ENCODE data around the gene LRPPRC.

LRPPRC gene

GRCh38 chr2:43880471-43880870 lies 115.3 kb downstream of the LRPPRC start:
- WGBS: 90% methylated on average over 5 of the region's 9 CpGs
- Histone ChIP-seq H3K36me3 (ENCODE audit: control insufficient read depth in 1 of 2, insufficient read depth in 2 of 2, low read depth in 1 of 2, low read length in 2 of 2) (peaks cover 7 to 11% of the 10 kb centered on the region in 2 experiments), H2BK5ac (ENCODE audit: low read depth, low read length, poor library complexity, severe bottlenecking) (no peak overlapping the region)

GRCh38 chr2:43879261-43879660 lies 116.5 kb downstream of the LRPPRC start:
- 80% methylated on average over 5 of the region's 5 CpGs for WGBS
- H3K23ac ChIP-seq (ENCODE audit: low read length in 2 of 2): no peak overlapping the region
- peaks cover under 1 to 3% of the 10 kb centered on the region in 2 experiments for H3K36me3 ChIP-seq (ENCODE audit: control insufficient read depth in 1 of 2, insufficient read depth in 2 of 2, low read depth in 1 of 2, low read length in 2 of 2)
- H3K9ac ChIP-seq (ENCODE audit: low read length): no peak overlapping the region
- H3K18ac ChIP-seq (ENCODE audit: low read depth in 1 of 2, low read length in 2 of 2): no peak overlapping the region
- no peaks in the 10 kb centered on the region for H3K9me3 ChIP-seq (ENCODE audit: control insufficient read depth, low read length)
- no peak overlapping the region for H4K91ac ChIP-seq (ENCODE audit: low read length)
- no peak overlapping the region for H2BK120ac ChIP-seq (ENCODE audit: low read depth, low read length)
- H2BK5ac ChIP-seq (ENCODE audit: low read depth, low read length, poor library complexity, severe bottlenecking): no peak overlapping the region
- H2AFZ ChIP-seq (ENCODE audit: low read depth, low read length): no peak overlapping the region
- H3K27ac ChIP-seq (ENCODE audit: low read length, poor library complexity, severe bottlenecking): no peak overlapping the region
- H2AK5ac ChIP-seq (ENCODE audit: low read length, severe bottlenecking): no peak overlapping the region
- no peak overlapping the region for H2BK15ac ChIP-seq (ENCODE audit: low read depth, poor library complexity, severe bottlenecking)
- H3K4me2 ChIP-seq (ENCODE audit: low read length, poor library complexity, severe bottlenecking): no peak overlapping the region
- H3K4ac ChIP-seq (ENCODE audit: low read depth in 1 of 2, low read length in 2 of 2): no peak overlapping the region
- H3K27me3 ChIP-seq (ENCODE audit: control insufficient read depth in 1 of 2, insufficient read depth in 1 of 2, low read length in 2 of 2): peaks cover 9 to 16% of the 10 kb centered on the region in 2 experiments
- H2BK12ac ChIP-seq (ENCODE audit: low read length in 2 of 2): no peak overlapping the region
- no peak overlapping the region for H3K14ac ChIP-seq (ENCODE audit: low read length in 2 of 2)
- H3K4me3 ChIP-seq (ENCODE audit: insufficient read depth in 1 of 2, low read depth in 1 of 2, low read length in 2 of 2): no peak overlapping the region
- H3K4me1 ChIP-seq (ENCODE audit: control insufficient read depth, insufficient read depth, low read depth, low read length): peaks cover 3% of the 10 kb centered on the region
- no peak for DNase-seq
- H4K8ac ChIP-seq (ENCODE audit: low read length): no peak overlapping the region
- no peaks in the 10 kb centered on the region for H3K79me1 ChIP-seq (replicated peaks; ENCODE audit: low read length, poor library complexity, severe bottlenecking)

More at GRCh38 chr2:43880471-43880870, 115.3 kb downstream of the LRPPRC start:
- no peaks in the 10 kb centered on the region for H3K79me1 ChIP-seq (replicated peaks; ENCODE audit: low read length, poor library complexity, severe bottlenecking)
- no peak overlapping the region for H3K23ac ChIP-seq (ENCODE audit: low read length in 2 of 2)
- H3K9me3 ChIP-seq (ENCODE audit: control insufficient read depth, low read length): no peaks in the 10 kb centered on the region
- H2AK5ac ChIP-seq (ENCODE audit: low read length, severe bottlenecking): no peak overlapping the region
- peaks cover 3% of the 10 kb centered on the region for H3K4me1 ChIP-seq (ENCODE audit: control insufficient read depth, insufficient read depth, low read depth, low read length)
- H2BK12ac ChIP-seq (ENCODE audit: low read length in 2 of 2): no peak overlapping the region
- no peak for DNase-seq
- no peak overlapping the region for H4K8ac ChIP-seq (ENCODE audit: low read length)
- H3K27me3 ChIP-seq (ENCODE audit: control insufficient read depth in 1 of 2, insufficient read depth in 1 of 2, low read length in 2 of 2): peaks cover 0 to 8% of the 10 kb centered on the region in 2 experiments
- H2AFZ ChIP-seq (ENCODE audit: low read depth, low read length): no peak overlapping the region
- H2BK120ac ChIP-seq (ENCODE audit: low read depth, low read length): no peak overlapping the region
- no peak overlapping the region for H3K4me3 ChIP-seq (ENCODE audit: insufficient read depth in 1 of 2, low read depth in 1 of 2, low read length in 2 of 2)
- H3K14ac ChIP-seq (ENCODE audit: low read length in 2 of 2): no peak overlapping the region
- no peak overlapping the region for H3K18ac ChIP-seq (ENCODE audit: low read depth in 1 of 2, low read length in 2 of 2)
- no peak overlapping the region for H3K27ac ChIP-seq (ENCODE audit: low read length, poor library complexity, severe bottlenecking)
- no peak overlapping the region for H2BK15ac ChIP-seq (ENCODE audit: low read depth, poor library complexity, severe bottlenecking)
- H3K4me2 ChIP-seq (ENCODE audit: low read length, poor library complexity, severe bottlenecking): no peak overlapping the region
- no peak overlapping the region for H3K4ac ChIP-seq (ENCODE audit: low read depth in 1 of 2, low read length in 2 of 2)
- no peak overlapping the region for H4K91ac ChIP-seq (ENCODE audit: low read length)
- no peak overlapping the region for H3K9ac ChIP-seq (ENCODE audit: low read length)

DNA sequence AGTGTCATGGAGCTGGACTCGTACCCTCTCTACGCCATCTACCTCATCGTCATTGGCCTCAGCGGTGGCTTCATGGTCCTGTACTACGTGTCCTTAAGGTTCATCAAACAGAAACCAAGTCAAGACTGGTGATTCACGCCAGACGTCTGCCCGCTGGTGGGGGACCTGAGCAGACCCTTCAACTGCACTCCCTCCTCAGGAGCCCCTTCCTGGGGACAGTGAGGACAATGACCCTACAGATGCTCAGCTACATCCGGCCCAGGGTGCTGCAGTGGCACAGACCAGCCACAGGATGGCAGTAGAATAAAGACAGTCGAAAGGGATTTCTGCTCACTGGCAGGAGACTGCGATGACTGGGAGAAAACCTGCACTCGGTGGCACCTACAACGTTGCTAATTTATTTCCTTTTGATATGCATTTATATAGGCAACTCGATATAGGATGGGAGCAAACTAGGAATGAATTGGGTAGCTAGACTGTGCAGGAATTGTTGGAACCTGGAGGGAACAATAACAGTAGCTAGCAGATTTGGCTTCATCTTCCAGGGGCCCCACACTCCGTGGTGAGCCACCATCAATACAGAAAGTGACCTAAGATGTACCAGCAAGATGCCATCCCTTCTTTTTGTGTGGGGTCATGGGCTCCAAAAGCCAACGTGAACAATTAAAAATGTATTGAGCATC lies 117.9 kb downstream of the LRPPRC start:
- no peak overlapping the region for H3K4me3 ChIP-seq (ENCODE audit: insufficient read depth in 1 of 2, low read depth in 1 of 2, low read length in 2 of 2)
- no peaks in the 10 kb centered on the region for H3K9me3 ChIP-seq (ENCODE audit: control insufficient read depth, low read length)
- no peak overlapping the region for H4K8ac ChIP-seq (ENCODE audit: low read length)
- no peaks in the 10 kb centered on the region for H3K79me1 ChIP-seq (replicated peaks; ENCODE audit: low read length, poor library complexity, severe bottlenecking)
- peaks cover 3% of the 10 kb centered on the region for H3K4me1 ChIP-seq (ENCODE audit: control insufficient read depth, insufficient read depth, low read depth, low read length)
- H3K4ac ChIP-seq (ENCODE audit: low read depth in 1 of 2, low read length in 2 of 2): no peak overlapping the region
- H3K4me2 ChIP-seq (ENCODE audit: low read length, poor library complexity, severe bottlenecking): no peak overlapping the region
- H2BK15ac ChIP-seq (ENCODE audit: low read depth, poor library complexity, severe bottlenecking): no peak overlapping the region
- H4K91ac ChIP-seq (ENCODE audit: low read length): no peak overlapping the region
- no peak overlapping the region for H3K27ac ChIP-seq (ENCODE audit: low read length, poor library complexity, severe bottlenecking)
- no peak overlapping the region for H3K23ac ChIP-seq (ENCODE audit: low read length in 2 of 2)
- peak; percentile 68 for DNase-seq
- H2BK12ac ChIP-seq (ENCODE audit: low read length in 2 of 2): no peak overlapping the region
- peaks cover 16 to 23% of the 10 kb centered on the region in 2 experiments for H3K27me3 ChIP-seq (ENCODE audit: control insufficient read depth in 1 of 2, insufficient read depth in 1 of 2, low read length in 2 of 2)
- no peak overlapping the region for H3K14ac ChIP-seq (ENCODE audit: low read length in 2 of 2)
- no peak overlapping the region for H2BK5ac ChIP-seq (ENCODE audit: low read depth, low read length, poor library complexity, severe bottlenecking)
- no peak overlapping the region for H2BK120ac ChIP-seq (ENCODE audit: low read depth, low read length)
- H2AK5ac ChIP-seq (ENCODE audit: low read length, severe bottlenecking): no peak overlapping the region
- H2AFZ ChIP-seq (ENCODE audit: low read depth, low read length): no peak overlapping the region
- H3K9ac ChIP-seq (ENCODE audit: low read length): no peak overlapping the region
- peaks cover 0 to under 1% of the 10 kb centered on the region in 2 experiments for H3K36me3 ChIP-seq (ENCODE audit: control insufficient read depth in 1 of 2, insufficient read depth in 2 of 2, low read depth in 1 of 2, low read length in 2 of 2)
- WGBS: 49% methylated on average over 14 of the region's 16 CpGs
- no peak overlapping the region for H3K18ac ChIP-seq (ENCODE audit: low read depth in 1 of 2, low read length in 2 of 2)

GRCh38 chr2:43874776-43875451 lies 120.9 kb downstream of the LRPPRC start:
- H3K4me1 ChIP-seq (ENCODE audit: control insufficient read depth, insufficient read depth, low read depth, low read length): peaks cover 3% of the 10 kb centered on the region
- no peak for DNase-seq
- no peak overlapping the region for H3K4ac ChIP-seq (ENCODE audit: low read depth in 1 of 2, low read length in 2 of 2)
- no peaks in the 10 kb centered on the region for H3K9me3 ChIP-seq (ENCODE audit: control insufficient read depth, low read length)
- no peak overlapping the region for H4K91ac ChIP-seq (ENCODE audit: low read length)
- H3K23ac ChIP-seq (ENCODE audit: low read length in 2 of 2): no peak overlapping the region
- 84% methylated on average over 11 of the region's 11 CpGs for WGBS
- H3K27me3 ChIP-seq (ENCODE audit: control insufficient read depth in 1 of 2, insufficient read depth in 1 of 2, low read length in 2 of 2): peaks cover 33 to 53% of the 10 kb centered on the region in 2 experiments
- H3K27ac ChIP-seq (ENCODE audit: low read length, poor library complexity, severe bottlenecking): no peak overlapping the region
- no peak overlapping the region for H3K18ac ChIP-seq (ENCODE audit: low read depth in 1 of 2, low read length in 2 of 2)
- H3K14ac ChIP-seq (ENCODE audit: low read length in 2 of 2): peak overlapping the region in 1 of 2 experiments; percentile 26
- no peak overlapping the region for H3K9ac ChIP-seq (ENCODE audit: low read length)
- H2AFZ ChIP-seq (ENCODE audit: low read depth, low read length): no peak overlapping the region
- no peak overlapping the region for H4K8ac ChIP-seq (ENCODE audit: low read length)
- H2BK12ac ChIP-seq (ENCODE audit: low read length in 2 of 2): no peak overlapping the region
- no peaks in the 10 kb centered on the region for H3K36me3 ChIP-seq (ENCODE audit: control insufficient read depth in 1 of 2, insufficient read depth in 2 of 2, low read depth in 1 of 2, low read length in 2 of 2)
- H2AK5ac ChIP-seq (ENCODE audit: low read length, severe bottlenecking): no peak overlapping the region
- H3K4me2 ChIP-seq (ENCODE audit: low read length, poor library complexity, severe bottlenecking): no peak overlapping the region
- no peak overlapping the region for H3K4me3 ChIP-seq (ENCODE audit: insufficient read depth in 1 of 2, low read depth in 1 of 2, low read length in 2 of 2)
- no peak overlapping the region for H2BK15ac ChIP-seq (ENCODE audit: low read depth, poor library complexity, severe bottlenecking)
- no peaks in the 10 kb centered on the region for H3K79me1 ChIP-seq (replicated peaks; ENCODE audit: low read length, poor library complexity, severe bottlenecking)
- H2BK5ac ChIP-seq (ENCODE audit: low read depth, low read length, poor library complexity, severe bottlenecking): no peak overlapping the region
- no peak overlapping the region for H2BK120ac ChIP-seq (ENCODE audit: low read depth, low read length)
